ENCODE data around the gene DGKH. TPM values are rescaled to one million over a fixed set of nuclear protein-coding genes. Genes with fewer than 3 reads are reported as not detected.
"Not testable (repeated sequence)": the region's sequence is repeated elsewhere in the genome, so short reads cannot be mapped to it uniquely, and the experiment has no call there.

DGKH gene
- total RNA-seq, 3 donors from 2014 or later: 18.8 to 27.0 (median 26.3) TPM

- Histone ChIP-seq H3K36me3 (ENCODE audit: low read depth) (no peaks in the 10 kb centered on the region), H3K9me3 (no peaks in the 10 kb centered on the region), H3K4me3 (no peak overlapping the region), H3K4me1 (ENCODE audit: low read depth) (no peaks in the 10 kb centered on the region)
- intact Hi-C loops (cut with DNase I, micrococcal nuclease): no loop called here
- no peak for TF ChIP-seq CTCF (IDR thresholded peaks at IDR 0.05)
- DNase-seq (no peak), ATAC-seq (no peak)
Observed at GRCh38 chr13:42066542-42066941, 18.1 kb downstream of the DGKH start.

- ATAC-seq (no peak), DNase-seq (no peak)
- Histone ChIP-seq H3K36me3 (ENCODE audit: low read depth) (no peaks in the 10 kb centered on the region), H3K9me3 (no peaks in the 10 kb centered on the region), H3K4me3 (no peak overlapping the region), H3K4me1 (ENCODE audit: low read depth) (no peaks in the 10 kb centered on the region)
- intact Hi-C loops (cut with DNase I, micrococcal nuclease): no loop called here
- no peak for TF ChIP-seq CTCF (IDR thresholded peaks at IDR 0.05)
Observed at GRCh38 chr13:42068886-42069285, 20.4 kb downstream of the DGKH start.

DNA sequence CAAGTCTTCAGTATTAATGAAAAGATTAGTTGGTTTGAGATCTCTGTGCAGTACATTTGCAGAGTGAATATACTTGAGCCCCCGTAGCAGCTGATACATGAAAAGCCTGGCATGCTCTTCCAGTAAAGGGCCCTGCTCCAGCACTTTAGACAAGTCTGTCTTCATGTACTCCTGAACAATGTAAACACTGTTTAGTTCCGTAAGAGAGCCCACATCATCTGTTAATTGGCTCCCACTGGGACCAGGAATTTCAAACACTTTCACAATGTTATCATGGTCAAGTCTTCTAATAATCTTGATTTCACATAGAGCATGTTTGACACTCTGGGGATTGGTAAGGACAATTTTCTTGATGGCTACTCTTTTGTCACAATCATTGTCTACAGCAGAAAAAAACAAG is 22.2 kb downstream of the DGKH start:
- H3K4me3 ChIP-seq; H3K9me3 ChIP-seq; intact Hi-C loops (cut with DNase I, micrococcal nuclease); ATAC-seq; H3K4me1 ChIP-seq (ENCODE audit: low read depth); H3K36me3 ChIP-seq (ENCODE audit: low read depth); DNase-seq: not testable (repeated sequence)

GRCh38 chr13:42071179-42071578 is 22.7 kb downstream of the DGKH start:
- ATAC-seq; DNase-seq; H3K36me3 ChIP-seq (ENCODE audit: low read depth); intact Hi-C loops (cut with DNase I, micrococcal nuclease); H3K4me1 ChIP-seq (ENCODE audit: low read depth); H3K9me3 ChIP-seq; H3K4me3 ChIP-seq: not testable (repeated sequence)

DNA sequence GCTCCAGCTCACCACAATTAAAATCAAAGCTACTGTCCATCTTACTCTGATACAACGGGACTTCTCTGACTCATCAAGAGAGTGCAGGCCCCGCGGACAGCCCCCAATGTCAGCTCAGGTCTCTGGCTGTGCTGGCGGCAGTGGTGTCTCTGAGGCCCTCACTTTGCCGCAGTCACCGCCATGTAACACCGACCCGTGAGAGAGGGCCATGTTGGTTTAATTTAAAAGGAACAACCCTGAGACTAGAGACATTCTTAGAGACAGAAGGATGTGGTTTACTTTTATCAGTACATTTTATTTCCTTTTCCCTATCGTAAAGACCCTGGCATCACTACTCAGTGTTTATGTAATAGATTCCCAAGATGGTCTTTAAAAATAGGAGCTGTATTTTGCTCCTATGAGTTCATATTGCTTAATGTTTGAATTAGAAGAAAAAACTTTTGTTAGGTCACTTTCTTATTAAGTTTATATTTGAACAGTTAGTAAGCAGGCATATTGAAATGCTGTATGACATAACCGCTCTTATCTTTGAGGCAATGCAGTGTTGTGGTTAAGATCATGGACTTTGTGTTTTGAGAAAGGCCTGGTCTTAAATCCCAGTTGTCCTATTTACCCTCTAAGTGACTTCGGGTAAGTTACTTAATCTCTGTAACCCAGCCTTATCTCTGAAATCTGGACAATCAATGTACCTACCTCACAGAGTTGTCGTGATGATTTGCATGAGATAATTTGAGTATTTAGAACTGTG is 23.4 kb downstream of the DGKH start:
- H3K4me1 ChIP-seq (ENCODE audit: low read depth): no peaks in the 10 kb centered on the region
- TF ChIP-seq CTCF (IDR thresholded peaks at IDR 0.05): no peak
- H3K36me3 ChIP-seq (ENCODE audit: low read depth): no peaks in the 10 kb centered on the region
- intact Hi-C loops (cut with DNase I, micrococcal nuclease): no loop called here
- H3K9me3 ChIP-seq: no peaks in the 10 kb centered on the region
- DNase-seq: no peak
- no peak overlapping the region for H3K4me3 ChIP-seq
- no peak for ATAC-seq

DNA sequence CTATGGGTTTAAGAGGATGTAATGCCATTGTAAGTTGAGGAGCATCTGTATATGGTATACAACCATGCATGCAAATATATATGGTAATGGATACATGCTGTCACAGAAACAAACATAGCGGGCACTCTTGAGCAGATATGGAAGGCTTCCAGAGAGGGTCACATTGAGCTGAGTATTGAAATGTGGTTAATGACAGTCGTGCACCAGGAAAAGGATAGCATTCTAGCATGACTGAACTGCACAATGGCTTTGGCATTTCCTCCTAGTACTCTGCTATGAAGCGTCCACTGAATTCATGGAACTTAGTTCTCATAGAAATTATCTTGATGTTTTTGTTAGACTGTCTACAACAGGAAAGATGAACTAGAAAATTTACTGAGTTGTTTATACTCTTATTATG is 25.2 kb downstream of the DGKH start:
- H3K9me3 ChIP-seq: no peaks in the 10 kb centered on the region
- intact Hi-C loops (cut with DNase I, micrococcal nuclease): no loop called here
- no peak for TF ChIP-seq CTCF (IDR thresholded peaks at IDR 0.05)
- DNase-seq: no peak
- H3K4me1 ChIP-seq (ENCODE audit: low read depth): no peaks in the 10 kb centered on the region
- H3K36me3 ChIP-seq (ENCODE audit: low read depth): no peaks in the 10 kb centered on the region
- no peak overlapping the region for H3K4me3 ChIP-seq
- no peak for ATAC-seq

- H3K4me1 ChIP-seq (ENCODE audit: low read depth): no peaks in the 10 kb centered on the region
- TF ChIP-seq CTCF (IDR thresholded peaks at IDR 0.05): no peak
- intact Hi-C loops (cut with DNase I, micrococcal nuclease): no loop called here
- ATAC-seq: no peak
- H3K9me3 ChIP-seq: no peaks in the 10 kb centered on the region
- DNase-seq: no peak
- no peaks in the 10 kb centered on the region for H3K36me3 ChIP-seq (ENCODE audit: low read depth)
- H3K4me3 ChIP-seq: no peak overlapping the region
Observed at GRCh38 chr13:42075517-42075916, 27.1 kb downstream of the DGKH start.
